GM18519 (cell line): ENCODE results near the gene OSBPL10.
"Not testable (repeated sequence)": the region's sequence is repeated elsewhere in the genome, so short reads cannot be mapped to it uniquely, and the experiment has no call there.

Source experiments
- ATAC-seq: cut with Tn5 transposase; IDR thresholded peaks from one replicate; pipeline ENCODE4 v1.9.1; 2021; ENCODE audit warnings: mild to moderate bottlenecking, moderate library complexity; ENCODE audit not compliant: unreplicated experiment, low FRiP score

OSBPL10 gene

DNA sequence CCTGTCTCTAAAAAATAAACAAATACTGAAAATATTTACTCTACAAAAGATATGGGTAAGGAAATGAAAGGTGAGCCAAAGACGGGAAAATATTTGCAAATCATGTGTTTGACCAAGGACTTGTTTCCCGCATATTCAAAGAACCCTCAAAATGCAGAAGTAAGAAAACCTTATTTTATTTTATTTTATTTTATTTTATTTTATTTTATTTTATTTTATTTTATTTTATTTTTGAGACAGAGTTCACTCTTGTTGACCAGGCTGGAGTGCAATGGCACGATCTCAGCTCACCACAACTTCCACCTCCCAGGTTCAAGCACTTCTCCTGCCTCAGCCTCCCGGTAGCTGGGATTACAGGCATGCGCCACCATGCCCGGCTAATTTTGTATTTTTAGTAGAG, 11.9 kb upstream of the OSBPL10 start:
- not testable (repeated sequence) for ATAC-seq

DNA sequence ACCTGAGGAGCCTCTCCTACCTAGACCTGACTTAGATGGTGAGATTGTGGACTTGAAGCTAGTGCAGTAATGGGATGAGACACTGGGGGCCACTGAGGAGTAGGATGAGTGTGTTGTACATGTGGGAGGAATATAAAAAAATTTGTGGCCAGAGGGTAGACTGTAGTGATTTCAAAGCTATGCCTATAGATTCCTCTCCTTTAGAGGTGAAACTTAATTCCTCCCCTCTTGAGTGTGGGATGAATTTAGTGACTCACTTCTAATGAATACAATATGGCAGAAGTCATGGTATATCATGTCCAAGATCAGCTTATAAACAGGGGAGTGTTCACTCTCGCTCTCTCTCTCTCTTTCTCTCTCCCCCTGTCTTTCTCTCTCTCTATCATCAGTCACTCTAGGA, 7.2 kb upstream of the OSBPL10 start:
- ATAC-seq = no peak

DNA sequence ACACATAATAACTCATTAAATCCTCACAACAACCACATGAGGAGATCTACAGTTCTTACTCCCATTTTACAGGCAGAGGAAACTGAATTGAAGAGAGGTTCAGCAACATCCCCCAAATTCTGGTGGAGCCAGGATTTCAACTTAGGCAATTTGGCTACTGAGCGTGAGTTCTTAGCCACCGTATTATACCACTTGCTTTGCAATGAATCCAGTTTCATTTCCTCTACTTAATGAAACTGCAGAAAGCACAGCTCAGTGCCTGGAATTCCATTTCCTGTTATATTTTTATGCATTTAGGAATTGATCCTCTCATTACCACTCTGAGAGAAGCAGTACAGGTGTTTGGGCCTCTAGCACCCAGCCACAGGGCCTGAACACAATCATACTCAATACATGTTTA, 4.8 kb upstream of the OSBPL10 start:
- no peak for ATAC-seq

DNA sequence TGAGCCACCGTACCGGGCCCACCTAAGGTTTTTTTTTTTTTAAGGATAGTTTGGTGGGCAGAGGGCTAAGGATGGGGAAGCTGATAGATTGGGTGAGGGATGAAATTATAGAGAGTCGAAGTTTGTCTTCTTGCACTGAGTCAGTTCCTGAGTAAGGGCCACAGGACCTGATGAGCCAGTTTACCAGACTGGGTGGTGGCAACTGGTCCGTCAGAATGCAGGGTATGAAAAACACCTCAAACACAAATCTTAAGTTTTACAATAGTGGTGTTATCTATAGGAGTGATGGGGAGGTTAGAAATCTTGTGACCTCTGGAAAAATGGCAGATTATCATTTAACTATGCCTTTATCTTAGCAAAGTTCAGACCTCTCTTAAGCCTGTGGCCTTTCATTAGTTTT, 3.3 kb upstream of the OSBPL10 start:
- ATAC-seq = no peak

DNA sequence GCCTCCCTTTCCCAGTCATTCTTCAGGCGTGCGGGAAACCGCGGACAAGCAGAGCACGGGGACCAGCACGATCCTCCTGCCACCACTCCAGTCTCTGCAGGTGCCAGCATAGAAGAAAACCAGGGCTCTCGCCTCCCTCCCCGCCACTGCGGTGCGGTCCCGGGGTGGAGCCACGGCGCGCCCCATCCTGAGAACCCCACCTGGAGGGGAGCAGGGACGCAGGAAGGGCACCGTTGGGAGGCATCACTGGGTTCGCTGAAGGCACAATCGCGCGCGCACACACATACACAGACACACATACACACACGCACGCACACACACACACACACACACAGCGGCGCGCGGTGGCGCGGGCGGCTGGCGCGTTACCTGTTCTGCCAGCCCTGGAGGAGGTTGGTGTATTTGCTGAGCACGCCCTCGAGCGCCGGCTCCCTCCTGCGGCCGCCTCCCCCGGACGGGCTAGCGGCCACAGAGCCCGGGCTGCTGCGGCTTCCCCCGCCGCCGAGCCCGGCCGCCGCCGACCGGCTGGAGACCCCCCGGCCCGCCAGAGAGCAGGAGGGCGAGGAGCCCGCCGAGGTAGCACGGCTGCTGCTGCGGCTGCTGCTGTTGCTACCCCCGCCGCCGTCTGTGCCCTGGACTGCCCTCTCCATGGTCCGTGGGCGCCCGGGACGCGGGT, 394 bp downstream of the OSBPL10 start:
- ATAC-seq = no peak

DNA sequence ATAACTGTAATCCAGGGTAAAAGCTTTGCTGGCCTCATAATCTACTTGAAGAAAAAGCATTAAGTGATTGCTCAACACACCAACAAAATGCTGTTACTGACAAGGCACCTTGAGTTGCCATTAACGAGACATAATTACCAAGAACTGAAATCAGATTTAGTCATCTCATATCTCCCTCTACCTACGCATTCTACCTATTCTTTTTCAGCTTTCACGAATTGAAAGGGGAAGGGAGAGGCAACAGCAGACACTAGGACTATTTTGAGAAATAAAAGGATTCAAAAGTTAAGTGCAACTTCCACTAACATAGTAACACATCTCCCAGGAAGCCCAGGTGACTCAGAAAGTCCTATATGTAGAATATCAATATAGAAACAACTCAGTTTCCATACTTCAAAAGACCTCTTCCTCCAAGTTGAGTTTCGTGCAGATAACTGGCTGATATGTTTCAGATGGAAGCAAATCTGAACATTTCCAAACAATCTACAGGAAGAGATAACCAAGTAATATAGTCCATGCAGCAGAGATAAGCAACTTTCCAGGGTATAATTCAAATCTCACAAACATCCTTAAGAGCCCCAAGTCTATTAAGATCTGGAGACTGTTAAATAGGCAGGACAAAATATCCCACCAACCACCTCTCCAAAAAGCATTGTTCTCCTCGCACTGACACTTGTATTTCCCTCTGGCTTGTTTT, 1.9 kb downstream of the OSBPL10 start:
- ATAC-seq = peak; percentile 57

DNA sequence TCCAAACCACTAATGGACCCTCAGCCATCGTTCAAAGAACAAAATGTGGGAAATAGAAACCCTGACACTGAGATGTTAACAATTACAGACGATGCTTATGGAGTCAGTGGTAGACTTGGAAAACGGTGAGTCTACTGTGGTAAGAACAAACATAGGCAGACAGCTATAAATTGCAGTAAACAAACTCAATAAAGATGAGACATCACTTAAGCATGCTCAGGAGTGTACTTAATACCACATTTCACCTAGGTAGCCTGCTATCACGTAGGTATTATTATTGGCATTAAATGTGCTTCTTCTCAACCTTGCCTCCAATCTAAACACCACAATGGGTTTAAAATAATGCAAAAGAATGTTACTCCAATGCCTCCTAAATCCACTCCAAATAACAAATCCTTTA, 2.5 kb downstream of the OSBPL10 start:
- ATAC-seq = no peak

DNA sequence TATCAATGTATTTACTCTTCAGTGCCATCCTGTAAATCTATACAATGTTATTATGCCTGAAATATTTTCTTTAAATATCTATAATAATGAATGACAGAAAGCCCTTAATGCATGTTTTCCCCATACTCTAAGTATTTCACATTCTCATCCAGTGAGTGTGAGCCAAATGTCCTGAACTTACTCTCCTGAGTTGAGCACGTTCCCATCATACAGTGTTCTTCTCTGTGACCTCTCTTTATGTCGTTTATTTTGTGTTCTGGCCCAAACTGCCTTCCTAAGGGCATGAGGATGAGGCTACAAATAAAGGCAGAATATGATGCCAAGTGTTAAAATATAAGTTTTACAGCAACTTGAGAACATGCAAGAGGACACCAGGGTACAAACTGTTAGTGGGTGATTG, 3.3 kb downstream of the OSBPL10 start:
- no peak for ATAC-seq

DNA sequence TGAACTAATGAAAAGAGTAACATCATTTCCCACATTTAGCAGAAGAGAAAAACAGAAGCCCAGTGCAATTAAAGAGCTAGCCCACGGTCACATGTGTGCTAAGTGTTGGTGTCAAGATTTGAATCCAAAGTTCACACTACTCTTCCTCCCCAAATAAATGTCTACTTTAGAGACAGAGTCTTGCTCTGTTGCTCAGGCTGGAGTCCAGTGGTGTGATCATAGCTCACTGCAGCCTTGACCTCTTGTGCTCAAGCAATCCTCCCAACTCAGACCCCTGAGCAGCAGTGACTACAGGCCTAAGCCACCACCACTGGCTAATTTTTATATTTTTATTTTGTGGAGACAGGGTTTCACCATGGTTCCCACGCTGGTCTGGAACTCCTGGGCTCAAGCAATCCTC, 4.8 kb downstream of the OSBPL10 start:
- ATAC-seq = no peak

DNA sequence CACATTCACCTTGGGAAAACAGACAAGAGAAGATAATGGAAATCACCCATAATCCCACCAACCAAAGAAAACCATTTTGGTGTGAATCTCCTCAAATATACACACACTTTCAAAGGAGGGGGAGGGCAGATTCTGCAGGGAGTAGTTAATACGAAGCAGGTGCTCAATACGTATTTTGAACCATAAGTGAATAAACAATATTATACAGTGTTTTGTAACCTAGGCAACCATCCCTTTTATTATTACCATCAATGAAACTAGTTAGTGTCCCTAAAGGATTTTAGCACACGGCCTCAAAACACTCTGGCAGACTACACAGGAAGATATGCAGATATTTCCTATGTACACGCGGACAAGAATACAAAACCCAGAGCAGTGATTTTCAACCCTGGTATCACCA, 6.1 kb downstream of the OSBPL10 start:
- ATAC-seq = no peak

DNA sequence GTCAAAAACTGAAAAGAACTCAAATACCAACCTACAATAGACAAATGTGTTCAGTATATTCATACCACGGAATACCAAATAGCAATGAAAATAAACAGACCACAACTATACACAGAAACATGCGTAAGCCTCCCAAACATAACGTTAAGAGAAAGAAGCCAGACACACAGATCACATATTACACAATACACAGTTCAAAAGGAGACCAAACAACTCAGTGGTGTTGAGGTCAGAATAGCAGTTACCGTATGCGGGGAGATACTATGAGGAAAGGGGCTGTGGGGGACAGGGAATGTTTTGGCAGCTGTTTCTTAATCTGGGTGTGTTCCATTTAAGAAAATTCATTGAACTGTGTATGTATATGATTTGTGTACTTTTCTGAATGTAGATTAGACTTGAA, 6.6 kb downstream of the OSBPL10 start:
- no peak for ATAC-seq

DNA sequence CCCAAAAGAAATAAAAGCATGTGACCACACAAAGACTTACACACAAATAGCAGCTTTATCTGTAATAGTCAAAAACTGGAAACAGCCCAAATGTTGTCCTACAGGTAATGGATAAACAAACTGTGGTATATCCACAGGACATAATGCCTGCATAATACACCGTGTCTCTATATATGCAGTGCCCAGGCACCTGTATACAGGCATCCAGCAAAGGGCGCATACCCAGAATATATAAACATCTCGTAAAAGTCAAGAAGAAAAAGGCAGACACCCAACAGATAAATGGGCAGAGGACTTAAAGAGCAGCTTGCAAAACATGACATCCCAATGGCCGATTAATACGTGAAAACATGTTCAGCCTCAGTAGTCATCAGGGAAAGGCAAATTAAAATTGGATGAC, 7.2 kb downstream of the OSBPL10 start:
- ATAC-seq = no peak

DNA sequence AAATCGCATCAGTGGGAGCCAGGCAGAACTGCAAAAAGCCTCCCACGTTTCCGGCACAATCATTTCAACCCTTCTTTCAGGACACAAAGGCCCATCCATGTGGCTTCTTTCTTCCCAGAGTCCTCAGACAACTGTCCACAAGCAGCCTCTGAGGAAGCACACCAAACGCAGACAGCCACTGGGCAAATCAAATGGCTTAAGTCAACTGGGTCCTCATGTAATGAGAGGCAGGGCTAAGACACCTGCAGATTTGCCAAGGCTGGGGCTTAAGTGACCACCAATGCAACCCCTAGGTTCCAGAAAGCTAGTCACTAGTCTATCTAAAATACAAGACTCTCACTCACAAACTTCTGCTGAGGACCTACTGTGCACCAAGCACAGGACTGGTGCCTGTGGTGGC, 8.0 kb downstream of the OSBPL10 start:
- no peak for ATAC-seq

DNA sequence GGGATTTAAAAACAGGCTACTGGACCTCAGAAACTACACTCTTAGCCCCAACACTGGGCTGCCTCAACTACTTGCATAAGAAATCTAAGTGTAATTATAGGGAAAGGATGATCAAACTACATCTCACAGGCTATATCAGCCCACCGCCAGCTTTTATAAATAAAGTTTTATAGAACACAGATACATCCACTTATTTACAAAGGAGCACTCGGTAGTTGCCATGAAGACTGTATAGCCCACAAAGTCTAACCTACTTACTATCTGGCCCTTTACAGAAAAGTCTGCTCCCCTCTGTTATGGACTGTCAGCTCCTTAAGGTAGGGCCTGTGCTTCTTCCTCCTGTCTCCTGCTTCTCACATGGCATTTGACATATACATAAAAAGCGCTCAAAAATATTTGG, 9.5 kb downstream of the OSBPL10 start:
- no peak for ATAC-seq

DNA sequence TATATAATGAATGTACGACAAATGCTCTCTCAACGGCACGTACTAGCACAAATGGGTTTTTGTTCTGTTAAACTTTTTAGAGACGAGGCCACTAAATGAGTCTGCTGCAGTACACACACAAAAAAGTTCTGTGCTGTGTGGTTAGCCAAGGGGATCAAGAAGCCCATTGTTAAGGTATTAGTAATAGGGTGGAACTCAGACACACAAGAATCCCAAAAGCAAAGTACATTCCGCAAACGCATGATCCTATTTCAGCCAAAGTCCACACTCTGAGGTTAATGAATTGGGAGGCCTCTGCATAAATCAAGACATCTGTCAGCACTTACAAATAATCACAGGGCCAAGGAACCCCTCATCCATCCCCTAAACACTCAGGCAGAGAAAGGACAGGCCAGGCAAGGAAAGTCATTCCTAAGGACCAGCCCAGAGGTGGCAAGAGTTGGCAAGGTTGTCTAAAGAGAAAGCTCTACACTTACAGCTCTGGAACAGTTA, 12.1 kb downstream of the OSBPL10 start:
- ATAC-seq = no peak

DNA sequence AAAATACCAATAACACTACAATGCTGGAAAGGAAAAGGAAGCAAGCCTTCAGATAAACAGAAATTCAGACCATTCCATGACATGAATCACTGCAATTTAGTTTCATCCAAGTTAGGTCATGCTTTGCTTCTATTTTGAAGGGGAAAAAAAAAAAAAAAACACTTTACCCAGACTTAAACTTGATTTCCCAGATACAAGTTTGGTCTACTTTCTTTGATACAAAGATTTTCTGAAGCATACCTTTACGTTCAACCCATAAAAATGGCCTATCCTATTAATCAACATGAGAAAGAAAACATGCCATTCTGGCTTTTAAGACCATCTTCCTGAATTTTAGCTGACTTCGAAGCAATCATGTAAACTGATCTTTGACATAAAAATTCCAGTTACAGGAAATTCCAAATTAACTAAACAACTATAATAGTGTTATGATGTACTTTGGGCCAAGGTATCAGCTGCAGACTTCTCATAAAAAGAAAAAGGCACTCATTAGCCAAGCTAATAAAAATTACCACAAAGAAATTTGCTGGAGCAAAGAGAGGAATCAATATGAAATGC, 12.6 kb downstream of the OSBPL10 start:
- no peak for ATAC-seq

DNA sequence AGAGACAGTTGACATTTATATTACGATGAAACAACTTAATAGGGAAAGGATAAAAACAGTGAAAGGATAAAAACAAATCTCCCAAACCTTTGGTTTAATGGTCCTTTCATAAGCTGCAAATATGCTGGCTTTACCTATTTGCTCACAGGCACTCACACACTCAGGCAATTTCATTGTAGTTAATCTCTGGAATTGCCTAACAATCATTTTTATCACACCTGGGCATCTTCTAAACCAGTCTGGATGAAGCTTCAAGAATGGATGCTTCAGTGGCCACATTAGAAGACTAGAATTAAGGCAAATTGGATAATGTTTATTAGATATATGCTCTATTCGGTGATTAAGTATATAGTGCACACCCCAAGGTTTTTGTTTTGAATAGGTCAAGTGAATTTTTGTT, 13.5 kb downstream of the OSBPL10 start:
- ATAC-seq = no peak

DNA sequence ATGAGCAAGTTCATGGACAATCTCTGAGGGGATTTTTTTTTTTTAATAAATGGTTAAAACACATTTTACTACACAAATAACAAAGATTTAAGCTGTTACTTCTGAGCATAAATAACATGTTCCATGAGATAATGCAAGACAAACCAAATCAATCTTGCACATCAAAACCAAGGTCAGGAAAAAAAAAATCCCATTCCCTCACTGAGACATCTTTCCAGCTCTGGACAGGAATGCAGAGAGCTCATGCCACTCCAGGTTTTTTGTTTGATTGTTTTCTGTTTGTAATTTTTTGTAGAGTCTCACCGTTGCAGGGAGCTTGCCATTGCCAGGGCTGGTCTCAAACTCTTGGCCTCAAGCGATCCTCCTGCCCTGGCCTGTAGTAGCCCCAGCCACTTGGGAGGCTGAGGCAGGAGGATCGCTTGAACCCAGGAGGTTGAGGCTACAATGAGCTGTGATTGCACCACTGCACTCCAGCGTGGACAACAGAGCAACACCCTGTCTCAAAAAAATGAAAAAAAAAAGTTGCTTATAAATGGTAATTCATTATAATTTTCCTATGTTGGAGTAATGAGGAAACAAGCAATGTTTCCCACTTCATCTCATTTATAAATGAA, 14.0 kb downstream of the OSBPL10 start:
- no peak for ATAC-seq

DNA sequence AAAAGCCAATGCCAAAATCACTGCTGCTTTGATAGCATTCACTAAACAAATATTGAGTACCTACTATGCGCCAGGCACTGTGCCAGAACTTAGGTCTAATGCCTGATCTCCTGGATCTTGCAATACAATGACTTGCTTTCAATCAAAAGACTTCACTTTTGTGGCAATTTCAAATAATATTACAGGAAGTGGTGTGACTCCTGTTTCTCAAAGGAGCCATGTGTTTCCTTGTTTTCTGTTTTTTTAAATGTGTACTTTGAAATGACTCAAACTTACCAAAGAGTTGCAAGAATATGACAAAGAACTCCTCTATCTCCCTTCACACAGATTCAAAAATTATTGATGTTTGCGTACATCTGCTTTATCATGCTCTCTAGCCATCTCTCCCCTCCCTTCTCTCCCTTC, 18.3 kb downstream of the OSBPL10 start:
- no peak for ATAC-seq

DNA sequence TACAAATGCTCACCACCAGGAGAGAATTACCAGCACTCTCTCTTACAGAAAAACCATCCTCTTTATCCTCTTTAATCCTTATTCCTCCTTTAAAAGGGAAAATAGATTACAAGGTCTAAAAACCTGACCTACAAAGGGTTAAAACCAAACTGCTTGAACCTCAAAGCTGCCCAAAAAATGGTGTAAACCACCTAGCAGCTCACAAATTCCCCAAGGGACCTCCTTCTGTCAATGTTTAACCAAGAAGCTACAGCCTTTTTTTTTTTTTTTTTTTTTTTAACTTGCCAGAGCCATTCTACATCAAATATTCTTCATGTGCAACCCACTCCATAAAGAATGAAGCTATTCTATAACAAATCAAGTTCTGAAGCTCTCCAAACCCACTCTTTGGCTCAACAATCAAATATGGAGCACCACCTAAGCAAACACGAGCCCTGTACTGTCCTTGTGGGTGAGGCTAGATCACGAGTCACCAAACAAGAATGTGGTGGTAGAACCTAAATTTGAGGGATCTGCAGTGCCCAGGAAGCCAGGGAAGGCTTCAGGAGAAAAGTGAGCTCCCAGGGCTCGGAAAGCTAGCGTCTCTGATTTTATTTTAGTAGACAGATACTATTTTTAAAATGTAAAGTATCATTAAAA, 20.1 kb downstream of the OSBPL10 start:
- ATAC-seq = no peak
